GM10248 (cell line): ENCODE results near the gene BCL2L11.

ENCODE experiments used
- CTCF ChIA-PET: fragments of 300-600 bp; sonication (Branson Sonifier 250); formaldehyde crosslinking; extraction: SDS; loops from one replicate; lab custom pipeline; 2021; ENCODE audit warnings: antibody characterized with exemption; lab: Yijun Ruan, JAX
- POLR2A ChIA-PET: fragments of 350-650 bp; sonication (Branson Sonifier 250); formaldehyde crosslinking; extraction: SDS; loops from one replicate; lab custom pipeline; 2020; ENCODE audit warnings: antibody characterized with exemption; lab: Yijun Ruan, JAX
- DNase-seq: peaks from one replicate; pipeline ENCODE4 v3.0.0; 2012; ENCODE audit errors: extremely low spot score
- TF ChIP-seq, protein P1 (sequence below): IDR thresholded peaks from 2 replicates; pipeline ENCODE4 v1.5.1; 2012; ENCODE audit warnings: mild to moderate bottlenecking, low read depth; ENCODE audit errors: extremely low read depth, missing control alignments, control extremely low read depth

The BCL2L11 gene

DNA sequence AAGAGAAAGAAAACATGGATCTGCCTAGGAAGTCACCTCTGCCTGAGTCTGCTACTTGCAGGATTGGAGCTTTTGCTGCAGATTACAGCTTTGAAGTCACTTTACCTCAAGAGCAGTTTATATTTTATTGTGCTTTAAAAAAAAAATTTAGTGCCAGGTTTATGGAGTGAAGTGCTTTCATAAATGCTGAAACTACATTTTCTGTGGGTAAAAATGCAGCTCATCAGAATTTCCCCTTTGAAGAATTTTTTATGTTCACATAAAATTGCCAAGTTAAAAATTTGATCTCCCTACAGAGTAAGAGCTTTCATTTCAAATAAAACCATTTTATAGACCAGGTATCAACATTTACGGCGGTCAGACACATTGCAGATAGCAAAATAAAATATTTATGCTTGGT lies 25.2 kb downstream of the BCL2L11 start:
- POLR2A ChIA-PET = no interaction called here
- TF ChIP-seq, protein P1, sequence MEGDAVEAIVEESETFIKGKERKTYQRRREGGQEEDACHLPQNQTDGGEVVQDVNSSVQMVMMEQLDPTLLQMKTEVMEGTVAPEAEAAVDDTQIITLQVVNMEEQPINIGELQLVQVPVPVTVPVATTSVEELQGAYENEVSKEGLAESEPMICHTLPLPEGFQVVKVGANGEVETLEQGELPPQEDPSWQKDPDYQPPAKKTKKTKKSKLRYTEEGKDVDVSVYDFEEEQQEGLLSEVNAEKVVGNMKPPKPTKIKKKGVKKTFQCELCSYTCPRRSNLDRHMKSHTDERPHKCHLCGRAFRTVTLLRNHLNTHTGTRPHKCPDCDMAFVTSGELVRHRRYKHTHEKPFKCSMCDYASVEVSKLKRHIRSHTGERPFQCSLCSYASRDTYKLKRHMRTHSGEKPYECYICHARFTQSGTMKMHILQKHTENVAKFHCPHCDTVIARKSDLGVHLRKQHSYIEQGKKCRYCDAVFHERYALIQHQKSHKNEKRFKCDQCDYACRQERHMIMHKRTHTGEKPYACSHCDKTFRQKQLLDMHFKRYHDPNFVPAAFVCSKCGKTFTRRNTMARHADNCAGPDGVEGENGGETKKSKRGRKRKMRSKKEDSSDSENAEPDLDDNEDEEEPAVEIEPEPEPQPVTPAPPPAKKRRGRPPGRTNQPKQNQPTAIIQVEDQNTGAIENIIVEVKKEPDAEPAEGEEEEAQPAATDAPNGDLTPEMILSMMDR = no peak
- DNase-seq = no peak
- CTCF ChIA-PET = interaction anchor here (1.5 to 2.1 kb wide), 2 partner anchors 19 to 40 kb away, joined by 3 to 6 read pairs; no protein-coding TSS in a partner anchor

DNA sequence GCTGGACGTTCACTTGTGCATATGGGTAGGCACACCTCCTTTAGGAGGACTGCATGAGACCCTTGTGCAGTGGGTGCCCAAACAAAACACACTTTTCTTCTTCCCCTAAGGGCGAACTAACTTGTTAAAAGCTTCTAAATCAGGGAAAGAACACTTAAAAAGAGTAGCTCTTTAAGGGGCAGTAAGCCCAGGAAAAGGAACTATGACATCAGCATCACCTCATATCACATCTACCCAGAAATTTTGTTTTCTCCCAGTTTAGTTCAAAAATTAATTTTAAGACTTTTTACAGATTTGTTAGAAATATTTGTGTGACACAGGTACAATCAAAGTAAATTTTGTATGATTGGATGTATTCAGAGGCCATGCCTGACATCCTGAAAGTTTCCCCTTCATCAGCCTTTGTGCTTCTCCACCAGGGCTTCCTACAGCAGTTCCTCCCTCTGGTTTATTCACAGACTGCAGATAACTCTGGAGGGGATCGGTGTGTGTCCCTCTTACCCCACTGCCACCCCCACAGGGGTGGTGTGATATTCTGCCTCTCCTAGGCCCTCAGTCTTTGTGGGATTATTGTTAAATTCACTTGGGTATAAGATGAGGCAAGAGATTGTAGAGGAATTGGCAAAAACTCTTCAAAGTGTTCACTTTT lies 27.6 kb downstream of the BCL2L11 start:
- TF ChIP-seq, protein P1 = no peak
- no peak for DNase-seq
- ChIA-PET CTCF (interaction anchor here (1.2 to 2.3 kb wide), 2 partner anchors 9 to 47 kb away, joined by 5 to 8 read pairs; no protein-coding TSS in a partner anchor), POLR2A (no interaction called here)

DNA sequence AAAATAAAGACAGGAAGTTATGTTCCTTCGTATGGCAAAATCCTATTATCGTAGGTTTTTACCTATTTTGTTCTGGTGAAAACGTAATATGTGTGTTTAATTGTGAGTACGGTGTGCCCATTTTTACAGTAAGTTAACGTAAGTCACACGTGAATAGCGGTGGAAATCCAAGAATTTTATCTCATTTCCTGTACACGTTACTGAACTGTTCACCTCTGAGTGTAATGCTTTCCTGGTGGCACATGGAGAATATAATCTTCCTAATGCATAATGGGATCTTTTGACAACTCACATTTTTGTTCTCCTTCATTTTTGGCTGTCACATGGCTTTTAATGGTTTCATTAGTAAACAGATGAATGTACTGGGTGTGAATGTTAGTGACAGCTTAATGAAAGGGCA lies 28.2 kb downstream of the BCL2L11 start:
- ChIA-PET CTCF (interaction anchor here (2.3 kb wide), 1 partner anchor 9 kb away, joined by 8 read pairs; no protein-coding TSS in a partner anchor), POLR2A (no interaction called here)
- TF ChIP-seq, protein P1 = no peak
- no peak for DNase-seq

DNA sequence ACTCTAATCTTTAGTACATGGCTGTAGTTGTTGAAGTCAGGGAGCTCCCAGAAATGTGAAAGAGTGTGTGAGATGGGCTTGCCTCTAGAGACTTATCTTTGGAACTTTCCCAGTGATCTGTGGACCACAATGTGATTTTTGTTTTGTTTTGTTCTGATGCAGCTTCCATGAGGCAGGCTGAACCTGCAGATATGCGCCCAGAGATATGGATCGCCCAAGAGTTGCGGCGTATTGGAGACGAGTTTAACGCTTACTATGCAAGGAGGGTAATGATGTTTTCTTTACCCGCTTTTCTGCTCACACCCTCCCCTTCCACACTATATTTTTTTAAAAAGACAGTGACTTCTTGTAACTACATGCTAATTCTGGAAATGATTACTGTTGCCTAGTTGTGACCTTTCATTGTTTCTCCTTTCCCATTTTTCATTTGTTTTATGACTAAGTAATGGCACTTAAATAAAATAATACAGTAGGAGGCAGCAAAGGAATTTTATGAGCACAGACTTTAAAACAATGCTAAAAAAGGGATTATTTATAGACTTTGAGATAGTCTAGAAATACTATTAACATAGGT lies 29.3 kb downstream of the BCL2L11 start:
- no peak for DNase-seq
- TF ChIP-seq, protein P1 = no peak
- ChIA-PET POLR2A (no interaction called here), CTCF (no interaction called here)

DNA sequence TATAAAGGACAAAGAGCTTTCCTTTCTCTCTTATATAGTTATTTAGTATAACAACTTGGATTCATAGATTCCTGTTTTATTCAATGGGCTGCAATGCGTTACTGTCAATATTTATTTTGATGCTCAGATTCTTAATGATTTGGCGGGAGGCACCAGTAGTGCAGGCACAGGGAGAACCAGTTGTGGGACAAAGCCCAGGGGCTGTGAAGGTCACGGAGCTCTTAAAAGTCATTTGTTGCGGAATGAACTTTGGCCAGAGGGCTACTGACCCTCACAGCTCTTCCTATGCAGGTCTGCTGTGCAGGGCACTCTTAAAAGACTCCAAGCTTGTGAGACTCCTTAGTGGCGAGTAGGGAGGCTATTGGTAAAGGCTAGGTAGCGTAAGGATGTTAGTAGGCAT lies 34.0 kb downstream of the BCL2L11 start:
- TF ChIP-seq, protein P1 = no peak
- ChIA-PET POLR2A (no interaction called here), CTCF (no interaction called here)
- no peak for DNase-seq

DNA sequence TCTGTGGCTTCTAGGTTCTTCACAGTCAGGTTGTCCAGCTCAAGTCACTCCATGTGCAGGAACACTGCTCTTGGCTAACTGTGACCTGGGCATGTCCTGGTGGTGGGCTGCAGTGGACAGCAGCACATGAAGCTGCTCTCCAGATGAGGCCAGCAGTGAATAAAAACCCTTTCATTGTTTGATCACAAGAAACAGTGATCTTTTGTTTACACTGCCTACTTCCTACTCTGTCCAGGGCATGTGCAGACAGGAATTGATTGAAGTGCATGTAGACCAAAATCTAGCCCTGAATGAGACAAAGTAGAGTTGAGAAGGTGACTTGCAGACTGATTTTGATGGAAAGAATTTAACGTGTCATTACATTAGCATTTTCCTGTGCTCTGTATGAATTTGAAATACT lies 34.9 kb downstream of the BCL2L11 start:
- POLR2A ChIA-PET = no interaction called here
- DNase-seq = no peak
- TF ChIP-seq, protein P1 = no peak
- CTCF ChIA-PET = interaction anchor here (0.8 to 2.5 kb wide), 2 partner anchors 12 to 53 kb away, joined by 3 to 7 read pairs; no protein-coding TSS in a partner anchor
